HK-2 (cell line): ENCODE measurements around the gene TNKS1BP1.

ENCODE experiments used
- DNase-seq: peaks from one replicate; pipeline ENCODE4 v3.0.0-alpha.2; 2018; ENCODE audit not compliant: unreplicated experiment

TNKS1BP1 gene

DNA sequence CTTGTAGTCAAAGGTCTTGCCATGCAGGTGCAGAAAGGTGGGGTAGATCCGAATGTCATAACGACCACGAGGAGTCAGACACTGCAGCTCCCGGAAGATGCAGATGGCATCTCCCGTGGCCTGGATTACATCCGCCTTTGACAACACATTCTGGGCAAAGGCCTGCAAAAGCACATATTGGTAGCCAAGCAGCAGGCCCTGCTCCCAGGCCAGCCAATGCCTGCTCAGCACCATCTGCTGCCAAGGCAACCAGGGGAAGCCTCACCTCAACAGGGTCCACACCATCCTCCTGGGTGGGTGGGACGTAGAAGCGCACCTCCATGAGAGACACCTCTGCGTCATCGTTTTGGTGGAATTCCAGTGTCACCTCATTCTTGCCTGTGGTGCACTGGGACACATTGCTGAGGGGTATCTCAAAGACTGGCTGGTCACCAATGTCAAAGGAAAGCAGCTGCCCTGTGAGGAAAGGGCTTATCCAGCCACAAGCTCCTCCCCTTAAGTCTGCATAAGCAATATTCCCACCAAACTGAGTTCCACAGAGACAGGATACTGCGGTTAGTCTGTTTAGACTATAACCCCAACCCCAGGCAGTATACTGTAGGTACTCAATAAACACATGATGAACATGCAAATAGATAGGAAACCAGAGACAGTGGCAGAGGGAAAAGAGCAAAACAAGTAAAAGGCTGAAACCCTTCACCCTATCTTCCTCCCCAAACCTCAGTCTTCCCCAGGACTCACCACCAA, 8.1 kb upstream of the TNKS1BP1 start:
- DNase-seq, result no peak

DNA sequence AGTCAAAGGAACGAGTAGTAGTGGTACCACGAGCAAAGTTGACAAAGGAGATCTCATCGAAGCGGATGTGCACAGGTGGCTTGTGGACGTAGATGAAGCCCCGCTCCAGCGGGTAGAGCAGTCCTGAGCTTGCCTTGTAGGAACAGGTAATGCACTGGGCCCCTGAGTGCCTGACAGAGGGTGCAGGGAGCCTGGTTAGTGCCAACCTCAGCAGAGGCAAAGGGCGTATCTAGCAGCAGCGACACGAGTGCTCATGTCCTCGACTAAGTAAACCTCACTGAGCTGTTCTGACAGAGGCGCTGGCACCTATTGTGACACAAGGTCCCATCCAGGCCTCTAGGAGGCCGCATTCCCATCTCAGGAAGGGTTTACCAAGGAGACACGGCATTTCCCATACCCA, 7.0 kb upstream of the TNKS1BP1 start:
- no peak for DNase-seq

GRCh38 chr11:57330029-57330428, 5.3 kb upstream of the TNKS1BP1 start:
- no peak for DNase-seq

DNA sequence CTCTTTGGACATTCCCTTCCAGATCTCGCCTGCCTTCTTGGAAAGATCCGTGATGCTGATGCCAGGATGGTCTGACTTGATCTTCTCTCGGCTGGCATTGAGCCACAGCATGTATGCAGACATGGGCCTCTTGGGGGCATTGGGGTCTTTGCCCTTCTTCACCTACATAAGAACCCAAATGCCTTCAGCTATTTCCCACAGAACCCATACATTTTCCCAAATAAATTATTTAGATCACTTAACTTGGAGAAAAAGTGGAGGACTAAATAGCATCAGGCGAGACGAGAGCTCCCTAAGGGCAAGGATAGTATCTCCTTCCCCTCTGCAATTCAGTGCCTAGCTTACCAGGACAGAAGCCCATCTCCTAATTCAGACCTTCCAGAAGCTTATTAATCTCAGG, 3.0 kb upstream of the TNKS1BP1 start:
- DNase-seq, result no peak

DNA sequence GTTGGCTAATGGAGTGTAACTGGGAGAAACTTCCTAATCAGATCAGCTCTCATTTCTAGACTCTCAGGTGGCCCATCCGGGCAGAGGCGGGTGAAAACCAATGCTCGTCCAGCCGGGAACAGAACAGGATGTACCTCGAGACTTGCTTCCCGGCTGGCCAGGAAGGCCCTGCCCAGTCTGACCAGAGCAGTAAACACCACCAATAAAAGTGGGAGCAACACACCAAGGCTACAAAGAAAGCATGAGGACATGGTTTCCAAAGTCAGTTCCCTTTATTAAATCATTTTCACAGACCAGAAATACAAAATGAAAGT, 940 bp upstream of the TNKS1BP1 start:
- DNase-seq, result no peak

- DNase-seq, result peak; percentile 33
These were observed 432 bp downstream of the TNKS1BP1 start for GRCh38 chr11:57324154-57324885.

GRCh38 chr11:57323855-57324153, 948 bp downstream of the TNKS1BP1 start:
- no peak for DNase-seq

GRCh38 chr11:57323167-57323854, 1.4 kb downstream of the TNKS1BP1 start:
- no peak for DNase-seq

GRCh38 chr11:57322256-57323166, 2.2 kb downstream of the TNKS1BP1 start:
- peak; percentile 85 for DNase-seq

- DNase-seq, result no peak
These were observed 3.1 kb downstream of the TNKS1BP1 start for GRCh38 chr11:57321388-57322255.

DNA sequence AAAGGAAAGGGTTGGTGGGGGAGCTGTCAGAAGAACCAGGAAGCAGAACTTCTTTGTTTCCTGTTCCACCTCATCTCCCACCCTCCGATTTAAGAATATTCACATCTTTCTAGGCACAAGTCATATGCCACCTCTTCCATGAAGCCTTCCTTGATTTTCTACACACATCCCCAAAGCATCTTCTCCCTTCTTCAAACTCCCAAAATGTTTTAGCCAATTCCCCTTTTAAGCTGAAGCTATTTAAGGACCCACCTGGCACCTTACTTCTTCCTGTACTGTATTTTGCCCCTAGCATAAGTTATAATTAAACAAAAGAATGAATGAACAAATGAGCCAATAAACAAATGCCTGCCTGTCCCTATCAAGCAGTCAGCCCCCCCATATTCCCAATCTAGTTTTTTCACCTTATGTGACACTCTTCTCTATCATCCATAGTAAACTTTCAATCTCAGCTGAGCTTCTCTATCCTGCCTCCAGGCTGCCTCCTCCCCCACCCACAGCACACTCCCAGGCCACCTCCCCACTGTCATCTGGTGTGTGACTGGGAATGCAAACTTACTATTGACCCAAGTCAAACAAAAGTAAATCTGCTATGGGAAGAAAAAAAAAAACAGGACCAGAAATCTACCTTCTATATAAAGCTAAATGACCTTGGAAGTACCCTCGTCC, 3.9 kb downstream of the TNKS1BP1 start:
- DNase-seq, result no peak

DNA sequence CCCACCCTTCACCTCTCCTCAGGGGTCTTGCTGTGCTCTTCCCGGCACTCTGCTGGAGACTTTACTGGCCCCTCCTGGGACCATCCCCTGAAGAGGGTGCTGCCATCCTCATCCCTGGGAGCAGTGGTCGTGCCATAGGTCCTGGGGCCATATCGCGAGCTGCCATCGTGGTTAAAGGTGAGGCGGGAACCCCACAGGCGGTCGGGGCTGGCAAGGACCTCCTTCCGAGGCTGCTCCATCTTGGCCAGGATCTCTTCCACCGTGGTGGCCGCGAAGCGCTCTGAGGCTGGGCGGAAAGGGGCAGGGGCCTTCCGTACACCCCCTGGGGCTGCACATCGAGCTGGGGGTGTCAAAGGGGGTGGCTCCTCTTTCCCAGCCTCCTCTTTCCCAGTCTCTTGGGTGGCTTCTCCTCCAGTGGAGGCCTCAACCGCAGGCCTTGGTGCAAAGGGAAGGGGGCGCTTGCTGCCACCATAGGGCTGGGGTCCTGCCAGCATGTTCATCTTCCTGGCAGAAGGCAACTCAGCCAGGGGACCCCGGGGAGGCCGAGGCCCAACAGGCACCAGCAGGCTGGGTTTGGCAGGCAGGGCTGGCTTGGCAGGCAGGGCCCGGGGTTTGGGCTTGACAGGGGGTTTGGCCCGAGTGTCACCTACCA, 4.6 kb downstream of the TNKS1BP1 start:
- no peak for DNase-seq

DNA sequence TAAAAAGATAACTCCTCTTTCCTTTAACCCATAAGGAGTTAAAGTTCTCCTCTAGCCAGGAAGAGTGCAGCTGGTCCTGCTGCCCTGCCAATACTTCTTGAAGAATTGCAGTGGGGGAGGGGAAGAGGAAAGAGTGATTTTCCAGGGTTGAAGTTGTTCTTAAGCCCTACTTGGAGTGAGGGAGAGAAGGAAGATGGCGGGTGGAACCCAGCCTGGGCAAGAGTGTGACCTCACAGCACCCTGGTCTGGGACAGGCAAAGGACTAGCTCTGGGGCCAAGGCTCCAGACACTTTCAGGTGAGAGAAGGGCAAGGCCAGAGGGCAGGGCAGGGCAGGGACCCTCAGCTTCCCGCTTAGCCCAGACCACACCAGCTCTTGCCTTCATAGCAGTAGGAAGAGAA, 6.6 kb downstream of the TNKS1BP1 start:
- no peak for DNase-seq

DNA sequence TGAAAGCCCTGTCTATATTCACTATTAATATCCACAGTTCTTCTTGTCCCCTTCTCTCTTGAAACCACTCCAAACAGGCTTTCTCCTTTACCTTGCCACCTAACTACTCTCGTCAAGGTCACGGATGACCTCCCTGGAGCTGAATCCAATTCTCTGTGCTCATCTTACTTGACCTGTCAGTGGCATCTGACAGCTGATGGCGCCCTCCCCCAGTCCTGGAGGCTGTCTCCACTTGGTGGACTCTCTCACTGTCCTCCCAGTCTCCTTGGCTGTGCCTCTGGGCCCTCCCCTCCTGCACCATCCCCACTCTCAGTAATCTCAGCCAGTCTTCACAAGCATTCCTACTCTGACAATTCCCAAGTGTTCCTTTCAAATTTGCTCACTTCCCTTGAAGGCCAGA, 8.7 kb downstream of the TNKS1BP1 start:
- no peak for DNase-seq

DNA sequence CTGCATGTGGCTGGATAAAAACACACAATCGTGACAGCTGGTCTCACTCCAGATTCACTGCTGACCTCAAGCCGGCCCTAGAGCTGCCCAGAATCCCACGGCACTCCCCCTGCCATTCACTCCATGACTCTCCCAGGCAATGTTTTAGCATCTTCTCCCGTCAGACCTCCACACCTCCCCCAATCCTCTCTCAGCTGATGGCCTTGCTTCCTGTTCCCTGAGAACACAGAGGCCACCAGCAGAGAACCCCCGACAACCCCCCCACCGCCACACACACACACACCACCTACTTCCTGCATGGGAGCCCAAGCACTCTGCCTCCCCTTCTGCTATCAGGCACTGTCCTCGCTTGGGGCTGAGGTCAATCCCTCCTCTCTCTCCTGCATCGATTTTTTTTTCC, 9.3 kb downstream of the TNKS1BP1 start:
- peak; percentile 28 for DNase-seq

GRCh38 chr11:57314221-57314973, 10.4 kb downstream of the TNKS1BP1 start:
- DNase-seq, result no peak

DNA sequence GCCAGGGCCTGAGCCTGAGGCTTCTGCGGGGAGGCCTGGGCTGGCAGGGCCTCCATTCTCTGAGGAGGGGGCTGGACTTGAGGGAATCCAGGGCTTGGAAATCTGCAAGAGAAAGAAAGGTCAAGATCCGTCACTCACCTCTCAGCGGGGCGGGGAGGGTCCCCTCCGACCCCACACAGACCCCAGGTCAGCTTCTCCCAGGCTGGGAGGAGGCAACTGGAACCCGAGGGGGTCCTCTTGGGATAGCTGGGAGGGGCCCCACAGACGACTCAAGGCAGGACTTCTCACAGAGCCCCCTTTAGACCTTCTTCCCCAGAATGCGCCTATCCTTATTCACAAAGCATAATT, 11.0 kb downstream of the TNKS1BP1 start:
- DNase-seq, result no peak

GRCh38 chr11:57313071-57313787, 11.5 kb downstream of the TNKS1BP1 start:
- DNase-seq, result no peak

- no peak for DNase-seq
These were observed 12.2 kb downstream of the TNKS1BP1 start for GRCh38 chr11:57312511-57313021.
